GM19238 (cell line): ENCODE measurements around the gene PNPLA6.
A peak's percentile ranks its signal among the peaks of the same experiment; 100 is the strongest.
"Not testable (repeated sequence)": the region's sequence is repeated elsewhere in the genome, so short reads cannot be mapped to it uniquely, and the experiment has no call there.

Source experiments
- DNase-seq: peaks from one replicate; pipeline ENCODE4 v3.0.0; 2011; ENCODE audit warnings: low spot score; ENCODE audit not compliant: insufficient read length

The PNPLA6 gene

GRCh38 chr19:7529610-7530490 lies 5.7 kb upstream of the PNPLA6 start:
- DNase-seq: no peak

- DNase-seq: no peak
Measured at GRCh38 chr19:7533281-7533885, 2.1 kb upstream of the PNPLA6 start.

- peak; percentile 97 for DNase-seq
Measured at GRCh38 chr19:7533925-7534480, 1.5 kb upstream of the PNPLA6 start.

GRCh38 chr19:7534531-7535046 lies 928 bp upstream of the PNPLA6 start:
- DNase-seq: peak; percentile 47

GRCh38 chr19:7535998-7536695 lies 630 bp downstream of the PNPLA6 start:
- no peak for DNase-seq

- not testable (repeated sequence) for DNase-seq
Measured at GRCh38 chr19:7538990-7539389, 3.5 kb downstream of the PNPLA6 start.

GRCh38 chr19:7539827-7540425 lies 4.4 kb downstream of the PNPLA6 start:
- DNase-seq: no peak

- no peak for DNase-seq
Measured at GRCh38 chr19:7540761-7541474, 5.4 kb downstream of the PNPLA6 start.

GRCh38 chr19:7541475-7541824 lies 5.9 kb downstream of the PNPLA6 start:
- no peak for DNase-seq

- DNase-seq: no peak
Measured at GRCh38 chr19:7541828-7542443, 6.4 kb downstream of the PNPLA6 start.

- no peak for DNase-seq
Measured at GRCh38 chr19:7542556-7543348, 7.2 kb downstream of the PNPLA6 start.

GRCh38 chr19:7544626-7545025 lies 9.1 kb downstream of the PNPLA6 start:
- no peak for DNase-seq

- DNase-seq: no peak
Measured at GRCh38 chr19:7545300-7545699, 9.8 kb downstream of the PNPLA6 start.

GRCh38 chr19:7545904-7546303 lies 10.4 kb downstream of the PNPLA6 start:
- no peak for DNase-seq

GRCh38 chr19:7547159-7547558 lies 11.6 kb downstream of the PNPLA6 start:
- DNase-seq: no peak

- DNase-seq: no peak
Measured at GRCh38 chr19:7549429-7550148, 14.1 kb downstream of the PNPLA6 start.

GRCh38 chr19:7550169-7550770 lies 14.8 kb downstream of the PNPLA6 start:
- DNase-seq: no peak

GRCh38 chr19:7550987-7551761 lies 15.7 kb downstream of the PNPLA6 start:
- peak; percentile 69 for DNase-seq
